PC-9 (cell line): ENCODE measurements around the gene MDC1. TPM values are rescaled to one million over a fixed set of nuclear protein-coding genes. Genes with fewer than 3 reads are reported as not detected.

ENCODE experiments used
- BruUV-seq: library from RNA; stranded (reverse); fragments of 400-500 nt; replicated peaks from 2 replicates; lab custom pipeline; 2021; lab: Mats Ljungman, UMichigan
- CTCF ChIA-PET: fragments of 300-600 bp; sonication (Branson Sonifier 250); formaldehyde crosslinking; loops from one replicate; lab custom pipeline; 2022; ENCODE audit warnings: antibody characterized with exemption; lab: Charles Lee
- POLR2A ChIA-PET: fragments of 300-600 bp; sonication (Branson Sonifier 250); formaldehyde crosslinking; loops from one replicate; lab custom pipeline; 2022; ENCODE audit warnings: antibody characterized with exemption; ENCODE audit not compliant: unreplicated experiment; lab: Charles Lee
- DNase-seq, 2 experiments: peaks; one replicate each; pipeline versions ENCODE4 v3.0.0 to v3.0.0-alpha.2; 2015 to 2022; ENCODE audit warnings: mixed read lengths in 1 of 2
- H2AFZ ChIP-seq: fragments of 200-600 bp; sonication (generic); 2 replicates; pipeline ENCODE4 v1.8.1; 2017; ENCODE audit warnings: antibody characterized with exemption
- H3F3A ChIP-seq: fragments of 200-600 bp; sonication (generic); 2 replicates; pipeline ENCODE4 v1.8.1; 2017; ENCODE audit warnings: antibody characterized with exemption, mild to moderate bottlenecking, low read depth; ENCODE audit not compliant: insufficient read depth
- H3K27ac ChIP-seq: fragments of 200-600 bp; sonication (generic); 2 replicates; pipeline ENCODE4 v1.6.1; 2016; ENCODE audit warnings: mixed run types
- H3K27me3 ChIP-seq: fragments of 200-600 bp; sonication (generic); 2 replicates; pipeline ENCODE4 v1.6.1; 2016; ENCODE audit warnings: low read depth, mixed run types; ENCODE audit not compliant: insufficient read depth
- H3K36me3 ChIP-seq: fragments of 200-600 bp; sonication (generic); 2 replicates; pipeline ENCODE4 v1.6.1; 2016; ENCODE audit warnings: low read depth, mixed run types
- H3K4me1 ChIP-seq: fragments of 200-600 bp; sonication (generic); replicated peaks from 2 replicates; pipeline ENCODE4 v1.6.1; 2016; ENCODE audit warnings: mixed run types; ENCODE audit not compliant: insufficient read depth
- H3K4me2 ChIP-seq: fragments of 200-600 bp; sonication (generic); 2 replicates; pipeline ENCODE4 v1.6.1; 2017; ENCODE audit warnings: mixed run types
- H3K4me3 ChIP-seq: fragments of 200-600 bp; sonication (generic); 2 replicates; pipeline ENCODE4 v1.6.1; 2016; ENCODE audit warnings: mixed run types
- H3K79me2 ChIP-seq: fragments of 200-600 bp; sonication (generic); 2 replicates; pipeline ENCODE4 v1.6.1; 2017; ENCODE audit warnings: low read depth, mixed run types
- H3K9me2 ChIP-seq: fragments of 200-600 bp; sonication (generic); 2 replicates; pipeline ENCODE4 v1.8.1; 2017; ENCODE audit warnings: mild to moderate bottlenecking; ENCODE audit not compliant: insufficient read depth
- H3K9me3 ChIP-seq: fragments of 200-600 bp; sonication (generic); 2 replicates; pipeline ENCODE4 v1.8.1; 2016; ENCODE audit warnings: low read depth; ENCODE audit not compliant: insufficient read depth
- H4K20me1 ChIP-seq: fragments of 200-600 bp; sonication (generic); 2 replicates; pipeline ENCODE4 v1.8.1; 2017; ENCODE audit not compliant: insufficient read depth
- EZH2 ChIP-seq: fragments of 200-600 bp; sonication (generic); IDR thresholded peaks from 2 replicates; pipeline ENCODE4 v1.8.0; 2017; ENCODE audit warnings: antibody characterized with exemption, low read depth
- intact Hi-C: fragments of 100-400 bp; cut with micrococcal nuclease; formaldehyde crosslinking; loops from one replicate; pipeline ENCODE4 v1.10.0; 2022; ENCODE audit not compliant: unreplicated experiment
- total RNA-seq: library from RNA; stranded (reverse); gene quantifications from 2 replicates; pipeline ENCODE4 v1.2.3, GENCODE V29; 2021
- TF ChIP-seq, protein P1 (sequence below): fragments of 200-600 bp; sonication (generic); conservative IDR thresholded peaks from 2 replicates; pipeline ENCODE4 v1.6.1; 2017; ENCODE audit warnings: mixed run types, antibody characterized with exemption, mild to moderate bottlenecking, moderate library complexity

The MDC1 gene
- total RNA-seq, 1 experiment from 2014 or later = 81.6 TPM

DNA sequence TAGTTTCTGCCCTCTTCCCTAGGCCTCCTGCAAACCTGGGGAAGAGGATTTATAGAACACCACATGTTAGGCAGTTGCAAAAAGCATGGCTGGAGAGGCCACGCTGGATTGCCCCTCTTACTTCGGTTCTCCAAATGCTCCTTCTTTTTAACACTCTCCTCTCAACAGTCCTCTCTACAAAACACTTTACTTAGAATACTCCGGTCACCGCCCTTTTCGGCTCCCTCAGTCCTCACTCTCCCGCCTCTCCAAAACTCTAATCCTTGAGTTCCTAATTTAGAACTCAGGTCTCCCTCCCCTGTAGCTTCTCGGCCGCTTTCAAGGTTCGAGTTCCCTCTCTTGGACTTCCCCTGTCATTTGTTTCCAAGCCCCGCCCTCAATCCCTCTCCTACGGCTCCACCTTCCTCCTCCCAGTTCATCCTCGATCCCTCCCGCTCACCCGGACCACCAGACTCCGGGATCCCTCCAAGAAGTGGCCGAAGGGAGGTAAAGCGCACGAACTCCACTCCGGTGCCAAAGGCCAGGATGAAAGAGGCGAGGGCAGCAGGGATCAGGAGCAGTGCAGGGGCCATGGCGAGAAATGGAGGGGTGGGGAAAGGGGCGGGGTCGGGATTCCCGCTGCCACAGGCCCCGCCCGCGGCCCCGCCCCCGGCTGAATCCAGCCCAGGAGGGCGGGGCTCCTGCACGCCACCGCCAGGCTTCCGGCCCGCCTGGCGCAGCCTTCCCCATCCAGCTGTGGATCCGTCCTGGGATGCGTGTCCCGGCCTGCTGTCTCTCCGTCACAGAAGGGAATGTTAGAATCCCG lies 26.5 kb downstream of the MDC1 start, which contains the start of gene NRM:
Gene NRM, minus strand, starts transcription at position 582 of the 805 bp plus-strand sequence. Its CDS starts 10 bp downstream, at position 572.
- Histone ChIP-seq H3K79me2 (peaks cover 19% of the 10 kb centered on the region), H3K4me3 (peak within 1 kb of the TSS; percentile 87), H3F3A (peaks cover 16% of the 10 kb centered on the region; the same call in 1 of the 2 replicates), H3K9me3 (no peaks in the 10 kb centered on the region), H2AFZ (peak within 1 kb of the TSS; percentile 93), H3K9me2 (no peaks in the 10 kb centered on the region), H3K27me3 (no peaks in the 10 kb centered on the region), H3K4me1 (peaks cover 42% of the 10 kb centered on the region), H3K36me3 (no peaks in the 10 kb centered on the region), H3K27ac (no peak within 1 kb of the TSS), H4K20me1 (no peaks in the 10 kb centered on the region), H3K4me2 (peak within 1 kb of the TSS; percentile 84)
- intact Hi-C loops = no loop called here
- ChIA-PET POLR2A (interaction anchor here (0.6 to 1.1 kb wide), 5 partner anchors 12 to 149 kb away, joined by 4 to 8 read pairs (median 5); partner anchors contain the start of genes MDC1 and MRPS18B), CTCF (interaction anchor here (0.5 to 1.1 kb wide), 2 partner anchors 18 to 448 kb away, joined by 3 to 10 read pairs; partner anchors contain the start of gene DHX16)
- no TSS peak for BruUV-seq
- TF ChIP-seq, protein P1, sequence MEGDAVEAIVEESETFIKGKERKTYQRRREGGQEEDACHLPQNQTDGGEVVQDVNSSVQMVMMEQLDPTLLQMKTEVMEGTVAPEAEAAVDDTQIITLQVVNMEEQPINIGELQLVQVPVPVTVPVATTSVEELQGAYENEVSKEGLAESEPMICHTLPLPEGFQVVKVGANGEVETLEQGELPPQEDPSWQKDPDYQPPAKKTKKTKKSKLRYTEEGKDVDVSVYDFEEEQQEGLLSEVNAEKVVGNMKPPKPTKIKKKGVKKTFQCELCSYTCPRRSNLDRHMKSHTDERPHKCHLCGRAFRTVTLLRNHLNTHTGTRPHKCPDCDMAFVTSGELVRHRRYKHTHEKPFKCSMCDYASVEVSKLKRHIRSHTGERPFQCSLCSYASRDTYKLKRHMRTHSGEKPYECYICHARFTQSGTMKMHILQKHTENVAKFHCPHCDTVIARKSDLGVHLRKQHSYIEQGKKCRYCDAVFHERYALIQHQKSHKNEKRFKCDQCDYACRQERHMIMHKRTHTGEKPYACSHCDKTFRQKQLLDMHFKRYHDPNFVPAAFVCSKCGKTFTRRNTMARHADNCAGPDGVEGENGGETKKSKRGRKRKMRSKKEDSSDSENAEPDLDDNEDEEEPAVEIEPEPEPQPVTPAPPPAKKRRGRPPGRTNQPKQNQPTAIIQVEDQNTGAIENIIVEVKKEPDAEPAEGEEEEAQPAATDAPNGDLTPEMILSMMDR = no peak
- no peak for TF ChIP-seq EZH2
- peak; percentile 44 to 84 for DNase-seq

DNA sequence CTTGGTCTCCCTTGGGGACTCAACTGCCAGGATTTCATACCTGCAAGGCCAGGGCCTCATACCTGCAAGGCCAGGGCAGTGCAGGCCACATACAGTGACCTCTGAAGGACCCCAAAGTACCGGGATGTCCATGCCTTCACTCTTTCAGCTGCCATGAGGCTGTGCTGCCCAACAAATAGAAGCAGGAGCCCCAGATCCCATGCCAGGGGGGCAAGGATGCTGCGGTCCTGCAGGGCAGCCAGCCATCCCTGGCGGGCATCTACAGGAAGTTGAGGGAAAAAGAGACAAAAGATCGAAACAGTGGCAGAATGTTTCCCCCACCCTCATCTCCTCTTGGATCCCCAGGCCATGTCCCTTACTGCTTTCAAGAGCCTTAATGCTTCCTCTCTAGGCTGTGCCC lies 27.1 kb downstream of the MDC1 start:
- H3K79me2 ChIP-seq = peaks cover 26% of the 10 kb centered on the region
- intact Hi-C loops = no loop called here
- BruUV-seq = no TSS peak
- no peak for DNase-seq
- H3K36me3 ChIP-seq = no peaks in the 10 kb centered on the region
- peaks cover 17% of the 10 kb centered on the region; the same call in 1 of the 2 replicates for H3F3A ChIP-seq
- H3K4me2 ChIP-seq = peak overlapping the region; percentile 84
- H3K9me3 ChIP-seq = no peaks in the 10 kb centered on the region
- H3K27me3 ChIP-seq = no peaks in the 10 kb centered on the region
- ChIA-PET POLR2A (interaction anchor here (1.1 kb wide), 1 partner anchor 27 kb away, joined by 4 read pairs; the partner anchor contains the start of gene MDC1), CTCF (interaction anchor here (0.5 kb wide), 1 partner anchor 448 kb away, joined by 10 read pairs; no protein-coding TSS in a partner anchor)
- H3K9me2 ChIP-seq = no peaks in the 10 kb centered on the region
- no peak overlapping the region for H2AFZ ChIP-seq
- H3K27ac ChIP-seq = no peak overlapping the region
- no peaks in the 10 kb centered on the region for H4K20me1 ChIP-seq
- H3K4me3 ChIP-seq = peak overlapping the region; percentile 87
- H3K4me1 ChIP-seq = peaks cover 43% of the 10 kb centered on the region
- TF ChIP-seq EZH2 = no peak
- TF ChIP-seq, protein P1 = no peak

DNA sequence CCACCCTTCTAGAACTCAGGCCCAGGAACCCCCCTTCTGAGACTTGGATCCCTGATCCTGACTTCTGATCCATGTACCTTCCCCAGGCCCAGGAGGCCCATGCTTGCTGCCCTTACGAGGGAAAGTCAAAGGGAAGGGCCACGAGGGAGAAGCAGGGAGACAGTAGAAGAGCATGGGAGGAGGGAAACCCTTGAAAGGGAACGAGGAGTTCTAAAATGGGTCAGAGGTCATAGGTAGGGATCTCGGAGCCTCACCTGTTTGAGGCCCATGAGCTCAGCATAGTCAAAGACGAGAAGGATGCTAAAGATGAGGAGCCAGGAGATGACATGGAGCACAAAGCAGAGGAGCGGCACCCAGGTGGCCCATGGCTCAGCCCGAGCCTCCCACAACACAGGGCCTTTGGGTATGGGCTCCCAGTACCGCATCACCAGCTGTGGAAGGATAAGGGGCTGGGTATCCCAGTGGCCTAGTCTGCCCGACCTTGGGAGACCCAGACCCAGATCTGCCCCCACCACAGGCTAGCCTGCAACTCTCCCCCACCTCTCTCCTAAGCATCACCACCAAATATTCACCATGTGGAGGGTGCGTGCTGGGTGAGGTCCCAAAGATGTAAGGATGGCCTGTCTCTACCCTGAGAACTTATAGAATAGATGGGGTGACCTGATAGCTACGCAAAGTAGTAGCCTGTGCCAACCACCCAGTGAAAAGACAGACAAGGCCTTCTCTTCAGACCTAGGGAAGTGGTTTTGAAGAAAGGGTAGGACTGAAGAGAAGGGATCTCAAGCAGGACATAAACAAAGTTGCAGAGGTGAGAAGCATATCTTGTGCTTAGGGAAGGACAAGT lies 27.8 kb downstream of the MDC1 start:
- Histone ChIP-seq H3K27me3 (no peaks in the 10 kb centered on the region), H3K27ac (no peak overlapping the region), H3K4me1 (peaks cover 41% of the 10 kb centered on the region), H3K4me2 (0 out of 2 replicates have a peak overlapping the region, but pooled peaks have one; percentile 93), H2AFZ (no peak overlapping the region), H3K79me2 (peaks cover 33% of the 10 kb centered on the region), H3F3A (peaks cover 18% of the 10 kb centered on the region; the same call in 1 of the 2 replicates), H3K9me2 (no peaks in the 10 kb centered on the region), H3K36me3 (no peaks in the 10 kb centered on the region), H4K20me1 (no peaks in the 10 kb centered on the region), H3K4me3 (no peak overlapping the region), H3K9me3 (no peaks in the 10 kb centered on the region)
- no peak for DNase-seq
- no peak for TF ChIP-seq EZH2
- TF ChIP-seq, protein P1 = no peak
- CTCF ChIA-PET = interaction anchor here (0.7 kb wide), 1 partner anchor 27 kb away, joined by 3 read pairs; the partner anchor contains the start of gene MDC1
- no TSS peak for BruUV-seq
- POLR2A ChIA-PET = no interaction called here
- intact Hi-C loops = no loop called here
